Activated T-cell treated with anti-CD3 and anti-CD28 coated beads for 48 hours (primary cell): ENCODE data around the gene PRR35.

Experiments used
- DNase-seq: peaks from one replicate; pipeline ENCODE4 v3.0.0-alpha.2; 2020; ENCODE audit warnings: low read depth

Gene PRR35

DNA sequence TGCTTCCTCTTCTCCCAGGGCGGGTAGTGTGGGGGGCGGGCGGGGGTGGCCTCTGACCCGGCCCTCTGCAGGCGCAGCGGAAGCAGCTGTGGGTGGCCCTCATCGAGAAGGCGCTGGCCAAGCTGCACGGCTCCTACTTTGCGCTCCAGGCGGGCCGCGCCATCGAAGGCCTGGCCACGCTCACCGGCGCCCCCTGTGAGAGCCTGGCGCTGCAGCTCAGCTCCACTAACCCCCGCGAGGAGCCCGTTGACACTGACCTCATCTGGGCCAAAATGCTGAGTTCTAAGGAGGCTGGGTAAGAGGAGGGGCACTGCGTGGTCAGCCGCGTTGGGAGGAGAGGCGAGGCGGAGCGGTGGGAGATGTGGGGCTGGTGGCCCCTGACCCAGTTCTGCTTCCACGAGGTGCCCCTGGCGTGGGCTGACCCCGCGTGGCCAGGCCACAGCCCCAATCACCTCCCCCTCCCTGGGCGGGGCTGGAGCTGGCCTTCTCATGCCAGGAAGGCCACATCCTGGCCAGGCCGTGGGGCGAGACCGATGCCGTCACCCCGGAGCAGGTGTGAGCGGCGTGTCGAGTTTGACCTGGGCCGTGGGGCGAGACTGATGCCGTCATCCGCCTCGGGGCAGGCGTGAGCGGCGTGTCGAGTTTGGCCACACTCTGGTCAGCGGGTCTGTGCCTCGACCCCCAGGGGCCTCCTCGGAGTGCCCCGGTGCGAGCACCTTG is 10.5 kb upstream of the PRR35 start:
- no peak for DNase-seq

DNA sequence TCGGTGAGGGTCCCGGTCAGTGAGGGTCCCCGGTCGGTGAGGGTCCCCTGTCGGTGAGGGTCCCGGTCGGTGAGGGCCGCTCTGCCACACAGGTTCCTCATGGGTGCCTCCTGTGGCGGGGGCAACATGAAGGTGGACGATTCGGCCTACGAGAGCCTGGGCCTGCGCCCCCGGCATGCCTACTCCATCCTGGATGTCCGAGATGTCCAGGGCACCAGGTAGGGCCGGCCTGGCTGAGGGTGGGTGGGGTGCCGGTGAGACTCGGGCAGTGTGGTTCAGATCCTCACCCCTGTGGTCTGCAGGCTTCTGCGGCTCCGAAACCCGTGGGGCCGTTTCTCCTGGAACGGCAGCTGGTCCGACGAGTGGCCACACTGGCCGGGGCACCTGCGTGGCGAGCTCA is 9.0 kb upstream of the PRR35 start:
- DNase-seq: no peak

DNA sequence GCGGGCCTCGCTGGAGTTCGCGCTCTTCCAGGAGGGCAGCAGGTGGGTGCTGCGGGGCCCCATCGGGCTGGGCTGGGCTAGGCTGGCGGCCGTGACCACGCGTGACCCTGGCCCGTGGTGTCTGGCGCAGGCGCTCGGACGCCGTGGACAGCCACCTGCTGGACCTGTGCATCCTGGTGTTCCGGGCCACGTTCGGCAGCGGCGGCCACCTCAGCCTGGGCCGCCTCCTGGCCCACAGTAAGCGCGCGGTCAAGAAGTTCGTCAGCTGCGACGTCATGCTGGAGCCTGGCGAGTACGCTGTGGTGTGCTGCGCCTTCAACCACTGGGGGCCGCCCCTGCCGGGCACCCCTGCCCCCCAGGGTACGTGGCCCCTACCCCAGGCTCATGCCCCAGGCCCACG is 8.0 kb upstream of the PRR35 start:
- DNase-seq: no peak

DNA sequence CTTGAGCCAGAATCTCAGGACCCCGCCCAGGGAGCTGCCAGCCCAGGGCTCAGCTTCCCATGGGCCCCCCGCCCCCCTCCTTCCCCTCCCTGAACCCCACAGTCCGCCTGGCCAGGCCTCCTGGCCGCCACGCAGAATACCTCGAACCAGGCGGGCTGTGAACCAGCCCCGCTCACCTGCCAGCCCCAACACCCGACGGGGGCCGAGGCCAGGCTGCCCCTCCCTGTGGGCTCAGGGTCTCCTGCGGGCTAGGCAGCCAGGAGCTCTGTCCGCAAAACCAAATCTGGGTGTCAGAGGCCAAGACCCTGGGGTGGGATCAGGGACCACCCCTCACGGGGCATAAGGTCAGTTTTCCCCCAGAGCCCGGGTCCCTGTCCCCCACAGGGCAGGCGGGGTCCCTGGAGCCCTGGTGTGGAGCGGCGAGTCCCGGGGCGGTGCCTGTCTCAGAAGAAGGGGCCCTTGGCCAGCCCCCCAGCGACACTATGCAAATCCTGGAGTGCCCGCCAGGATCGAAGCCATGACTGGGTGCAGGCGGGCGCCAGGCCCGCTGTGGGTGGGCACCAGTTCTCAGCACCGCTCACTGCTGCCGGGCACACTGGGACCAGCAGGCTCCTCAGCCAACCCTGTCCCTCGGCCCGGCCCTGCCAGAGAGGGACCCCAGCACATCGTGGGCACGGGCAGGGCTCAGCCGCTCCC is 6.4 kb upstream of the PRR35 start:
- no peak for DNase-seq

DNA sequence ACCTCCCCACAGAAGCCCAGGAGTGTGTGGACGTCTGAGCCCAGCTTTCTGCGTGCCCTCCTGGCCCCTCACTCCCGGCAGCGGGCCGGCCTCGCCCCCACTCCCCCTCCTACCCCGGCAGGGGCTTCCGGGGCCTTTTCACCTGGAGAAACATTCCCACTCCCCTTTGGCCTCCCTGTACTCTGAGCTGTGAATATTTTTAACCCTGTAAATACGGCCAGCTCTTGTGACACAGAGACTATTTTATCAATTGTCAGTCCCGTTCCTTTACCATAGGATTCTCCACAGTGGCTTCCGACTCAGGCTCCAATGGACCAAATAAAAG is 5.9 kb upstream of the PRR35 start:
- DNase-seq: no peak

DNA sequence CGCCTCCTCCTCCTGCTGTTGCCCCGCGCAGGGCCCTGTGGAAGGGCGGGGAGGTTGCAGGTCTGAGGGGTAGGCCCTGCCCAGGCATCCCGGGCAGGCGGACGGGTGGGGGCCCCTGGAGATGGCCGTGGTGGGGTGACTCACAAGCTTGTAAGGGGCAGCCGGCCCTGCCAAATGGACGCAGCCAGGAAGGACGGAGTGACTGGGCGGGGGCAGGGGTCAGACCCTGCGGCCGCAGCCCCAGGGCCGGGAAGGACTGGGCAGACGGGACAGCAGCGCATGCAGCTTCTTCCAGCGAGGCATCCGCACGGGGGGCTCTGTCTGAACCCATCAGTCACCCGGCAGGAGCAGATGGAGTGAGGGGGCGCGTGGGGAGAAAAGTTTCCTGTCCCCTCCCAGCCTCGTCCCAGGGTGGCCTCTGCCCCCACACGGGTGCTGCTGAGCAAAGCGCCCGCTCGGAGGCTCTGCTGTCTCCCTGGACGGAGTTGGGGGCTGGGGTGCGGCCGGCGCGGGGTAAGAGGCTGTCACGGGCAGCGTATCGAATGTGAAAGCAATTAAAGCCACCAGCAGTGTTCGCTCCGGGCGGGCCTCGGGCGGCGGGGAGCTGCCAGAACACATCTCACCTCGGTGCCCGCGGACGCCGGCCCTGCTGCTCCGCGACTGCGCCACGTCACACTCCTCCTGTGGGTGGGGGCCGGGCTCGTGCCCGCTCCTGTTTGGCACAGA is 5.4 kb upstream of the PRR35 start:
- no peak for DNase-seq

DNA sequence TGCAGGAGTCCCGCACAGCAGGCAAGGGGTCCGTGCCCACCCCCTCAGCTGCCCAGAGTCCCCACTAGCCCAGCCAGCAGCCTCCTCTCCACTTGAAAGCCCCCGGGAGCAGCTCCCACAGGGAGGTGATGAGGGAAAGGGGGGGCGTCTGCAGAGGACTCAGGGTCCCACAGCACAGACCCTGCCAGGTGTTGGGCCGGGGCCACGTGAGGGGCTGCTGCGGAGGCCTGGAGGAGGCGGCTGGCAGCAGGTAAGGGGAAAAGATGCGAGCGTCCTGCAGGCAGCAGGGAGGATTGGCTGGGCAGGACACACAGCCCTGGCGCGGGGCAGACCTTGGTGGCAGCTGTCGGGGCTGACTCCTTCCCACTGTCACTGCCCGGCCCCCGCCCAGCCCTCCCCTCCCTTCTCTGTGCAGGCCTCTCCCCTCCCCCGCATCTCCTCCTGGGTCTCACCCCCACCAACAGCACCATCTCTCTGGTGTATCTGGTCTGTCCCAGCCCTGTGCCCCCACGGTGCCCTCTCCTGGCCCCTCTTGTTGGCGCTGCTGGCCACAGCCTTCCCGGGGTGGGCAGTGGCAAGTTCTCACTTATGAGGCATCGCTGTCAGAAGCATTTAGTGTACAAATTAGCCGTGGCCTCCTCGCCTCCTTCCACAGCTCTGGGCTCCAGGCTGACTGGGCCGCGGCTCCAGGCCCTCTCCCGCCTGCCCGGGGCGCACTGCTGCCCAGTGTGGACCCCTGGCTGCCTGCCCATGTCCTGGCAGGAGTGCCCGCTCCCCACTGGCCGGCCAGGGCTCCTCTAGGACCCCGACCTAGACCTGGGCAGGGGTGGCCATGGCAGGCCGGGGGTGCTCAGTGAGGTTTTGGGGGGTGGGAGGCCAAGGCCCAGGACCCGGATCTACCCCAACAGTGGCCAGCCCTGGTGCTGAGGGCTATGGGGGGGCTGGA is 4.4 kb upstream of the PRR35 start:
- DNase-seq: no peak

DNA sequence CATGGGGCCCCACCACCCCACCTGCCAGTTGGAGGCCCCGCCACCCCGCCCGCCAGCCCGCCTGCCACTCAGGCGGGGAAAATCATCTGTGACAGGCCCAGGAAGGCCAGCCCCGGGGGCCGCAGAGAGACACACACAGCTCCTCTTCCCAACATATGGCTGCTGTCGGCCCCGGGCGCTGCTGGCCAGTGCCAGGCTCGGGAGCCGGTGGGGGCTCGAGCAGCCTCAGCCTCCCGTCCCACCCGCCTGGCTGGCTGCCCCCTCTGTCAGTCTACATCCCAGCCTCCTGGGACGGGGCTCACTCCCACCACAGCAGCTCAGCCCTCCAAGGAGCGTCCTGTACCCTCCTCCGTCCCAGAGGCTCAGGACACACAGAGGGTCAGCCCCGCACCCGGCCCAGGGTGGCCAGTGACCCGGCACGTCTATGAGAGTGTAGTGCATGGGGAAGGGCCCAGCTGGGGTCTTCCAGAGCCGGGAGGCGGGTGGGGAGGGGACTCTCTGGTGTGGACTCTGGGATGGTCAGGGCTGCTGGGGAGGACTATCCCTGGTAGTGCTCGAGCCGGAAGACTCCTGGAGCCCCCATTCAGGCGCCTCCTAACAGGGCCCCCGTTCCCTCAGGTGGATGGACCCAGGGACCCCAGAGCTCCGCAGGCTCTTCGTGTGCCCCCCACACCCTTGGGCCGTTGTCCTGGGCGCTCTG is 3.6 kb upstream of the PRR35 start:
- no peak for DNase-seq

DNA sequence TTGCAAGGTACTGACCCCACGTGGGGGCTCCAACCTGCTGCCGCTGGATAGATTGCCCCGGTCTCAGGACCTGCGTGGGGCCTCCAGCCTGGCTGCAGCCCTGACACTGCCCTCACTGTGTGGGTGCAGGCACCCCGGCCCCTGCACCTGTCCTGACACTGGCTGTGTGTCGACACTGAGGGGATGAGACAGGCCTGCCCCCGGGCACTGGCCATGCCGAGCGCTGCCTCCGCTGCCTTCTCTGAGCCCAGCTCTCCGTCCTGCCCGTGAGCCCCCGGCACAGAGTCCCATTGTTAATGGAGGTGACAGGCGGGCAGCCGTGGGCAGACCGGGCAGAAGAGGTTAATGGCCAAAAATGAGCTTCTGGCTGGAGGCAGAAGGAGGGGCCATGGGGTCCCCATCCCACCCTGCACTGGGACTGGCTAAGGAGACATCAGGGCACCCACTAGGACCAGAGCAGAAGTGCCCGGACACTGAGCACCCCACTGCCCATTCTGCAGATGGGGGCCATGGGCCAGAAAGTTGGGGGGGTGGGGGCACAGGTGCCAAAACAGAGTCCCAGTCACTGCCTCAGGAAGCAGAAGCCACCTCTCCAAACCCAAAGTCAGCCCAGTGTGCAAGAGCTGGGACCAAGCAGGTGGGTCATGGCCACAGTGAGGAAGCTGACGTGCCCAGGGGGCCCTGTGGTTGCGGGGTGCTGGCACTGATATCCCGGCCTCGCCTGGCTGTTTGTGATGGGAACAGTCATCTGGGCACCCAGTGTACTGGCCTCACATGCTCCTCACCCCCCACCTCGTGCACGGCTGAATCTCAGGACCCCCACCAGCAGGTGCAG is 2.5 kb upstream of the PRR35 start:
- DNase-seq: no peak

DNA sequence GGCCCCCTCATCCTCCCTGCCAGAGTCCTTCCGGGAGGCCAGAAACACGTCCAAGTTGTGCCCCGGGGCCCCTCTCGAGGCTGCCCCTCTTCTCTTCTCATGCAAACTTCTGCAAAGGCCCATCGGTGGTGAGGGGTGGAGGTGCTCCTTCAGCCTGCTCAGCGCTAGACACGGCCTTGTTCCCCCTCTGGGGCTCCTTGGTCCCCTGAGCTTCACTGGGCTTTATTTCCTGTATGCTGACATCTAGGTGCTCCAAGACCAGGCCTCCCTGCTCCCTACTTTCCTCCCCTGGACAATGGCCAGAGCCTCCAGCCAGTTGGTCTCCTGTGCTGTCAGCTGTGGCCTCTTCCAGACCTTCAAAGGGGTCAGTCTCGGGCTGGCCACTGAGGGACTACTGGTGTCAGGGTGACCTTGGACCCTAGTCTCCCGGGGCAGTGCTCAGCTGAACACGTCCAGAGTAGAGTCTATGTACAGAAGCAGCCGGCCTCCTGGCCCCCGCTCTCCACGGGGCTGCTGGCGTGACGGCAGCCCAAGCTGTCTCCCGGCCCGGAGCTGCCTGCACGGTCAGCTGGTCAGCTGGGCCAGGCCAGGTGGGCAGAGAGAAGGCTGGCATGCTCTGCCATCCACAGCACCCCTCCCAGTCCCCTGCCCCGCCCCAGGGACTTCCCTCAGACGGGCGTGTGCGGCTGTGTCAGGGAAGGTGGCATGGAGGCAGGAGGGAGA is 1.7 kb upstream of the PRR35 start:
- DNase-seq: no peak

DNA sequence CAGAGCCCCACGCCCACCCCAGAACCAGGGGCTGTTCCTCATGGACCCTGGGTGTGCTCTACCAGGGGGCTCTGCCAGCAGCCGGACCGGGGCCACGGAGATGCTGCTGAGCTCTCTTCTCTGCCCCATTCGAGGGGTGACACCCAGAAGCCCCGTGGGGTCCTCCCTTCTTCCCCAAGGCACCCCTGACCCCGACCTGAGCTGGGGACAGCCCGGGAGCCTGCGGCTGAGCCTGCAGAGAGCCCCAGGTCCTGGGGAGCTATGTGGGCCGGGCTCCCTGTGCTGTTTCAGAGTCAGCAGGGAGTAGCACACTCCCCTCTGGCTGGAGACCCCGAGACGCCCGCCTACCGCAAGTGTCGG is 1.2 kb upstream of the PRR35 start:
- DNase-seq: no peak

DNA sequence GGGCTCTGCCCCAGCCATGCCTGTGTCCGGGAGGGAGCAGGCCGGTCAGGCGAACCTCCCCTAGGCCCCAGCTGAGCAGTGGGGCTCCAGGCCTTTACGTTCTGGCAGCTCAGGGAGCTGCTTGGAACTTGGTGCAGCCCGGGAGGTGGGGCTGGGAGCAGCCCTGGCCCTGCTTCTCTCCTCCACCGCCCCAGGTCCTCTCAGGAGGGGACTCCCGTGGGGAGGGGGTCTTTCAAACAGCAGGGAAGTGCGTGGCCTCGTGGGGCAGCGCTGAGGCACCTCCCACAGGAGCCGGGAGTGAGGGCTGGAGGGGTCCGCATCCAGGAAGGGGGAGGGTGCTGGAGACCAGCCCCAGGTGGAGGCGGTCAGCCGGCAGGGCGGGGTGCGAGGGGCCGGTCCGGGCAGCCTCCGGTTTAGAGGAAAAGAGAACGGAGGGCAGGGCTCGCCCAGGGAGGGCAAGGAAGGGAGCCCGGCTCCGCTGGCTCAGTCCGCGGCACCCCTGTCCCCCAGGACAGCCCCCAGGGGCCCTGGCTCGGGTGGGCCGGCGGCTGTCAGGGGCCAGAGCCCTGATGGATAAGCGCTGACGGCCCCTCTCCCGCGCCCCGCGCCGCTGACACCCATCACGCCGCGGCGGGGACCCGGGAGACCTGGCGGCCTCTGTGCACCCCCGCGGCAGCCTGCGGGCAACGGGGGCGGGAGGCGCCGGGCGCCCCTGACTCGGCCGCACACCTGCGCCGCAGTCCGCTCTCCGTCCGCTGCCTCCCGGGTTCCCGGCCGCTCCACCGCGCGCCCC is 587 bp upstream of the PRR35 start:
- no peak for DNase-seq

DNA sequence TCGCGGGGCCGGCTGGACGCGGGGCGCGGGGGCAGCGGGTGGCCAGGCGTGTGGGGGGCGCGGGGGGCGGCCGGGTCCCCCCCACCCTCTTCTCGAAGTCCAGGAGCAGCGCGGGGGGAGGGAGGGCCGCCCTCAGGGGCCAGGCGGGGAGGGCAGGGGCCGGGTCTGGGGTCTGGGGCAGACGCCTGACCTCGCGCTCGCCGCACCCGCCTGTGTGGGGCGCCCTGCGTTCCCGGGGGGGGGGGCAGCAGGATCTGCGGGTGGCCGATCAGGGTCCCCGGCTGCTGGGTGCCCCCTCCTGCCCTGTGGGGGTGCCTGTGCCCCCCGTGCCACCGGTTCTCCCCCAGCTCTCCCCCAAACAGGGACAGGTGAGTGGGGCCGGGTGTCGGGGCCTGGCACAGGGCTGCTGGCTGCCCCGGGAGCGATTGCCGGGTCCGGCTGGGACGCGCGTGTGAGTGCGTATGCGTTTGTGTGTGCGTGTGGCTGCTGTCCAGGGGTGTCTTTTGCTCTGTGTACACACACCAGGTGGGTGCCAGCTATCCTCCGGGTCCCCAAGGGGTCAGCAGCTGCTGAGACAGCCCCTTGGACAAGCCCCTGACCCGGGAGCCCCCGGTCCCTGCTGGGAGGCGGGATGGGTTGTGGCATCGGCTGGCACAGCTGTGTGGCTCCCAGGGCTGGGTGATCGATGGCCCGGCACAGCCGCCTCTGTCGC is 663 bp downstream of the PRR35 start:
- no peak for DNase-seq

DNA sequence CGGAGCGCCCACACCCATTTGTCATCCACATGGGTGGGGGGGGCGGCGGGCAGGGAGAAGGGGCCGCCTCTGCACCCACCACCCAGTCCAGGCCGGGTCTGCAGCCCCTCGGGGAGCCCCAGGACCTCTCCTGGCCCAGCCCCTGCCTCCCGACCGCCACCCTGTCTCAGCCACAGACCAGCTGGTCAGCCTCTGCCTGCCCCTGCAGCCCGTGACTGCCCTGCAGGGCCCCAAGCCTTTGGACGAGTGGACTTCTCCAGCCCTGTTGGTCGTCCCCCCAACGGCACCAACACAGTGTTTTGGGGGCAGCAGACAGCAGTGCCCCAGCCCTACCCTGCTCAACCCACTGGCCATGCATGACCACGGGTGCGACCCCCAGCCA is 1.2 kb downstream of the PRR35 start:
- DNase-seq: no peak

DNA sequence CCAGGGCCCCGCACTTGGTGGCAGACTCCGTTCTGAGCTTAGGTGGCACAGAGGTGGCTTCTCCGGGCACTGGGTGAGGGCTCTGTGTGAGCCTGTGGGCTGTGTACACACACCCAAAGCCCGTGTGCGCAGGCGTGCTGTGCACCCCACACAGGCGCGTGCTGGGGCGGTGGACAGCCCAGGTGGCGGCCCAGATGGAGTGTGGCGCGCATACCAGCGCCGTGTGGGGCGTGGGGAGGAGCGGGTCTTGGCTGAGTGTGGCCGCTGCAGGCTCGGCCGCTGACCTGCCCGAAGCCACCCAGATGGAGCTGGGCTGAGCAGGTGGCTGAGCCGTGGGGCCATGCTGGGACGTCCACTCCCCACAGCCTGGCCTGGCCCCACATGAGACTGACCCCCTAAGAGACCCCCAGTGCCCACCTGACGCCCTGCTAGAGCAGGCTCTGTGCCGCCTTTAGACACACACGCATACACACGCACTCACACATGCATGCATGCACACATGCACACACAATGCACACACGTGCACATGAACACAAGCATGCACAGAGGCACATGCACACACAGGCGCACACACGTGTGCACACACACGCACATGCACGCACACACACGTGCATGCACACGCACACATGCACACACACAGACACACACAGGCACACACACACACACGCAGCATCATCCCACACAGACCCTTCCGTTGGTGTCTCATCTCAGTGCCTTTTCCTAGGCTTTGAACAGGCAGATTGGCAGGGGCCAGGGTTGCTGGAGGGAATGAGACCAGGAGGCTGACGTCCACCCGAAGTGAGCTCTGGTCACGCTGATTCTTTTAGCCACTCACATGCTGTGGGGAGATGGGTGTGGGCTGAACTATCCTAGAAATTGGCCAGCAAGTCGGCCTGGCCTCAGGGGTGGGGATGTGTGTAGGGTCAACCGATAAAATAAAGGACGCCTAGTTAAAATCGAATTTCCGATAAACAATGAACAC is 2.1 kb downstream of the PRR35 start:
- DNase-seq: no peak

DNA sequence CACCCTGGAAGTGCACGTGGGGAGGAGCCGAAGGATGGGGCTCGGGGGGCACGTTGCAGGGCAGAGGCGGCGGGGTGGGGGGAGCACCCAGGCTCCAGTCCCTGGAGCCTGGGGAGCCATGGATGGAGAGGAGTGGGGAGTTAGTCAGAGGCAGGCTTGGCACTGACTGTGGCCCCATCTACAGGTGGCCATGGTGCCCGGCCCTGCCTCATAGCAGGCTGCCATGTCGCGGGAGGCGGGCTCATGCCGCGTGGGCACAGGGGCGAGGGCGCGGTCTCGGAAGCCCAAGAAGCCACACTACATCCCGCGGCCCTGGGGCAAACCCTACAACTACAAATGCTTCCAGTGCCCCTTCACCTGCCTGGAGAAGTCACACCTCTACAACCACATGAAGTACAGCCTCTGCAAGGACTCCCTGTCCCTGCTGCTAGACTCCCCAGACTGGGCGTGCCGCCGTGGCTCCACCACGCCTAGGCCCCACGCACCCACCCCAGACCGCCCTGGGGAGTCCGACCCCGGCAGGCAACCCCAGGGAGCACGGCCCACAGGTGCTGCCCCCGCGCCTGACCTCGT is 3.0 kb downstream of the PRR35 start:
- no peak for DNase-seq
